Activated CD4-positive, alpha-beta T cell treated with anti-CD3 and anti-CD28 coated beads for 36 hours (primary cell): Measurements from ENCODE around the gene BRD1. TPM values are rescaled to one million over a fixed set of nuclear protein-coding genes. Genes with fewer than 3 reads are reported as not detected.

ENCODE experiments used
- ATAC-seq: fragments of 200-7000 bp; cut with Tn5 transposase; one replicate; pipeline ENCODE4 v1.10.0; 2021; ENCODE audit warnings: mild to moderate bottlenecking, moderate library complexity
- CTCF ChIA-PET: fragments of 350-600 bp; sonication (Branson Sonifier 250); formaldehyde crosslinking; loops from one replicate; lab custom pipeline; 2021; ENCODE audit warnings: antibody characterized with exemption; lab: Charles Lee
- POLR2A ChIA-PET: fragments of 350-600 bp; sonication (Branson Sonifier 250); formaldehyde crosslinking; loops from one replicate; lab custom pipeline; 2021; ENCODE audit warnings: antibody characterized with exemption, inconsistent platforms; lab: Charles Lee
- DNase-seq: peaks from one replicate; pipeline ENCODE4 v3.0.0-alpha.2; 2020
- H3K27ac Mint-ChIP-seq: one replicate; pipeline ENCODE4 v1.8.0; 2021; ENCODE audit warnings: mixed read lengths
- H3K27me3 Mint-ChIP-seq: one replicate; pipeline ENCODE4 v1.8.0; 2021; ENCODE audit warnings: mixed read lengths
- H3K36me3 Mint-ChIP-seq: one replicate; pipeline ENCODE4 v1.8.0; 2021; ENCODE audit warnings: low read depth, mixed read lengths
- H3K4me1 Mint-ChIP-seq: one replicate; pipeline ENCODE4 v1.8.0; 2021; ENCODE audit warnings: mixed read lengths
- H3K4me3 Mint-ChIP-seq: one replicate; pipeline ENCODE4 v1.8.0; 2021; ENCODE audit warnings: mild to moderate bottlenecking, moderate library complexity, mixed read lengths
- H3K9me3 Mint-ChIP-seq: one replicate; pipeline ENCODE4 v1.8.0; 2021; ENCODE audit warnings: low read depth, mixed read lengths
- intact Hi-C, 2 experiments: fragments of 100-400 bp; cut with DNase I in 1 of 2; cut with micrococcal nuclease in 1 of 2; formaldehyde crosslinking; loops; one replicate each; pipeline versions ENCODE4 v1.14.2 to v1.15.1; 2022 to 2024; cut with DNase I, micrococcal nuclease
- total RNA-seq, 2 experiments: library from RNA; stranded (reverse); gene quantifications; one replicate each; pipeline ENCODE4 v1.2.3, GENCODE V29; 2021

Gene BRD1
- total RNA-seq, 2 experiments from 2014 or later = 22.1 to 23.6 TPM

GRCh38 chr22:49753961-49754695, 73.5 kb downstream of the BRD1 start:
- ATAC-seq (no peak), DNase-seq (no peak)
- POLR2A ChIA-PET = no interaction called here
- intact Hi-C loops = no loop called here
- Mint-ChIP-seq H3K9me3 (no peaks in the 10 kb centered on the region), H3K27ac (no peak overlapping the region), H3K4me3 (no peak overlapping the region), H3K4me1 (no peaks in the 10 kb centered on the region), H3K36me3 (no peaks in the 10 kb centered on the region), H3K27me3 (no peaks in the 10 kb centered on the region)
- CTCF ChIA-PET = no interaction called here

- H3K27ac Mint-ChIP-seq = no peak overlapping the region
- no peaks in the 10 kb centered on the region for H3K36me3 Mint-ChIP-seq
- ChIA-PET POLR2A (no interaction called here), CTCF (no interaction called here)
- H3K4me3 Mint-ChIP-seq = no peak overlapping the region
- H3K4me1 Mint-ChIP-seq = no peaks in the 10 kb centered on the region
- DNase-seq (no peak), ATAC-seq (no peak)
- intact Hi-C loops = no loop called here
- no peaks in the 10 kb centered on the region for H3K9me3 Mint-ChIP-seq
- no peaks in the 10 kb centered on the region for H3K27me3 Mint-ChIP-seq
Observed at GRCh38 chr22:49753276-49753890, 74.3 kb downstream of the BRD1 start.

GRCh38 chr22:49752598-49753091, 75.0 kb downstream of the BRD1 start:
- ChIA-PET CTCF (no interaction called here), POLR2A (no interaction called here)
- intact Hi-C loops = no loop called here
- no peaks in the 10 kb centered on the region for H3K4me1 Mint-ChIP-seq
- H3K36me3 Mint-ChIP-seq = peaks cover 1% of the 10 kb centered on the region
- H3K9me3 Mint-ChIP-seq = peaks cover 2% of the 10 kb centered on the region
- DNase-seq = no peak
- ATAC-seq = no peak
- H3K4me3 Mint-ChIP-seq = no peak overlapping the region
- no peaks in the 10 kb centered on the region for H3K27me3 Mint-ChIP-seq
- no peak overlapping the region for H3K27ac Mint-ChIP-seq

GRCh38 chr22:49751966-49752597, 75.6 kb downstream of the BRD1 start:
- H3K9me3 Mint-ChIP-seq = peaks cover 4% of the 10 kb centered on the region
- DNase-seq = no peak

GRCh38 chr22:49751318-49751965, 76.2 kb downstream of the BRD1 start:
- DNase-seq (no peak), ATAC-seq (no peak)
- no peak overlapping the region for H3K27ac Mint-ChIP-seq
- intact Hi-C loops = no loop called here
- H3K27me3 Mint-ChIP-seq = no peaks in the 10 kb centered on the region
- CTCF ChIA-PET = no interaction called here
- peaks cover 6% of the 10 kb centered on the region for H3K9me3 Mint-ChIP-seq
- H3K4me1 Mint-ChIP-seq = no peaks in the 10 kb centered on the region
- no peak overlapping the region for H3K4me3 Mint-ChIP-seq
- peaks cover 2% of the 10 kb centered on the region for H3K36me3 Mint-ChIP-seq
- POLR2A ChIA-PET = no interaction called here

More at GRCh38 chr22:49751966-49752597, 75.6 kb downstream of the BRD1 start:
- ChIA-PET CTCF (no interaction called here), POLR2A (no interaction called here)
- no peak for ATAC-seq
- Mint-ChIP-seq H3K27me3 (no peaks in the 10 kb centered on the region), H3K4me3 (no peak overlapping the region), H3K27ac (no peak overlapping the region), H3K36me3 (peaks cover 2% of the 10 kb centered on the region), H3K4me1 (no peaks in the 10 kb centered on the region)
- intact Hi-C loops = no loop called here

- intact Hi-C loops = no loop called here
- Mint-ChIP-seq H3K4me1 (no peaks in the 10 kb centered on the region), H3K9me3 (peaks cover 19% of the 10 kb centered on the region), H3K36me3 (peaks cover 2% of the 10 kb centered on the region), H3K4me3 (no peak overlapping the region), H3K27ac (no peak overlapping the region), H3K27me3 (no peaks in the 10 kb centered on the region)
- DNase-seq (no peak), ATAC-seq (no peak)
- POLR2A ChIA-PET = no interaction called here
- CTCF ChIA-PET = no interaction called here
Observed at GRCh38 chr22:49749885-49750510, 77.7 kb downstream of the BRD1 start.

GRCh38 chr22:49749227-49749626, 78.4 kb downstream of the BRD1 start:
- CTCF ChIA-PET = no interaction called here
- peaks cover 23% of the 10 kb centered on the region for H3K9me3 Mint-ChIP-seq
- ATAC-seq (no peak), DNase-seq (no peak)
- no peaks in the 10 kb centered on the region for H3K4me1 Mint-ChIP-seq
- intact Hi-C loops = no loop called here
- H3K36me3 Mint-ChIP-seq = peaks cover 2% of the 10 kb centered on the region
- H3K27me3 Mint-ChIP-seq = no peaks in the 10 kb centered on the region
- POLR2A ChIA-PET = no interaction called here
- H3K4me3 Mint-ChIP-seq = no peak overlapping the region
- H3K27ac Mint-ChIP-seq = no peak overlapping the region

- Mint-ChIP-seq H3K27ac (no peak overlapping the region), H3K27me3 (no peaks in the 10 kb centered on the region), H3K4me1 (no peaks in the 10 kb centered on the region), H3K4me3 (no peak overlapping the region), H3K36me3 (peaks cover 2% of the 10 kb centered on the region), H3K9me3 (peaks cover 23% of the 10 kb centered on the region)
- intact Hi-C loops = no loop called here
- DNase-seq = no peak
- ChIA-PET POLR2A (no interaction called here), CTCF (no interaction called here)
- ATAC-seq = no peak
Observed at GRCh38 chr22:49748514-49748913, 79.2 kb downstream of the BRD1 start.

- Mint-ChIP-seq H3K4me1 (no peaks in the 10 kb centered on the region), H3K9me3 (peaks cover 24% of the 10 kb centered on the region), H3K4me3 (no peak overlapping the region), H3K36me3 (peaks cover 2% of the 10 kb centered on the region), H3K27me3 (no peaks in the 10 kb centered on the region), H3K27ac (no peak overlapping the region)
- intact Hi-C loops = no loop called here
- ChIA-PET POLR2A (no interaction called here), CTCF (no interaction called here)
- no peak for ATAC-seq
- no peak for DNase-seq
Observed at GRCh38 chr22:49747716-49748115, 80.0 kb downstream of the BRD1 start.

GRCh38 chr22:49747130-49747529, 80.5 kb downstream of the BRD1 start:
- ChIA-PET CTCF (no interaction called here), POLR2A (no interaction called here)
- Mint-ChIP-seq H3K27ac (no peak overlapping the region), H3K4me1 (no peaks in the 10 kb centered on the region), H3K9me3 (peaks cover 25% of the 10 kb centered on the region), H3K27me3 (no peaks in the 10 kb centered on the region), H3K4me3 (no peak overlapping the region), H3K36me3 (peaks cover 2% of the 10 kb centered on the region)
- intact Hi-C loops = no loop called here
- DNase-seq (no peak), ATAC-seq (no peak)

- Mint-ChIP-seq H3K9me3 (peaks cover 25% of the 10 kb centered on the region), H3K27me3 (peaks cover 2% of the 10 kb centered on the region), H3K27ac (no peak overlapping the region), H3K4me3 (no peak overlapping the region), H3K36me3 (peaks cover 2% of the 10 kb centered on the region), H3K4me1 (no peaks in the 10 kb centered on the region)
- no peak for ATAC-seq
- POLR2A ChIA-PET = no interaction called here
- CTCF ChIA-PET = no interaction called here
- DNase-seq = no peak
- intact Hi-C loops = no loop called here
Observed at GRCh38 chr22:49746065-49746464, 81.6 kb downstream of the BRD1 start.
